ENCODE measurements around the gene VAV2.

VAV2 gene

GRCh38 chr9:133813749-133814585, 178.2 kb downstream of the VAV2 start:
- TF ChIP-seq CTCF (IDR thresholded peaks at IDR 0.05; ENCODE audit: extremely low read depth, insufficient read depth, missing control alignments): no peak
- no peak for DNase-seq (ENCODE audit: low spot score)
- in situ Hi-C loops (cut with MboI; ENCODE audit: low pct_unique_long_range_greater_than_20kb, low sequenced_read_pairs, unreplicated experiment): no loop called here

- no peak for DNase-seq (ENCODE audit: low spot score)
- TF ChIP-seq CTCF (IDR thresholded peaks at IDR 0.05; ENCODE audit: extremely low read depth, insufficient read depth, missing control alignments): no peak
- in situ Hi-C loops (cut with MboI; ENCODE audit: low pct_unique_long_range_greater_than_20kb, low sequenced_read_pairs, unreplicated experiment): no loop called here
Observed at GRCh38 chr9:133812941-133813748, 179.0 kb downstream of the VAV2 start.

GRCh38 chr9:133812077-133812868, 179.9 kb downstream of the VAV2 start:
- TF ChIP-seq CTCF (IDR thresholded peaks at IDR 0.05; ENCODE audit: extremely low read depth, insufficient read depth, missing control alignments): no peak
- in situ Hi-C loops (cut with MboI; ENCODE audit: low pct_unique_long_range_greater_than_20kb, low sequenced_read_pairs, unreplicated experiment): no loop called here
- DNase-seq (ENCODE audit: low spot score): no peak

GRCh38 chr9:133811471-133811870, 180.7 kb downstream of the VAV2 start:
- TF ChIP-seq CTCF (IDR thresholded peaks at IDR 0.05; ENCODE audit: extremely low read depth, insufficient read depth, missing control alignments): no peak
- DNase-seq (ENCODE audit: low spot score): no peak
- in situ Hi-C loops (cut with MboI; ENCODE audit: low pct_unique_long_range_greater_than_20kb, low sequenced_read_pairs, unreplicated experiment): no loop called here

- TF ChIP-seq CTCF (IDR thresholded peaks at IDR 0.05; ENCODE audit: extremely low read depth, insufficient read depth, missing control alignments): no peak
- in situ Hi-C loops (cut with MboI; ENCODE audit: low pct_unique_long_range_greater_than_20kb, low sequenced_read_pairs, unreplicated experiment): no loop called here
Observed at GRCh38 chr9:133810556-133811195, 181.4 kb downstream of the VAV2 start.

GRCh38 chr9:133809335-133809734, 182.8 kb downstream of the VAV2 start:
- TF ChIP-seq CTCF (IDR thresholded peaks at IDR 0.05; ENCODE audit: extremely low read depth, insufficient read depth, missing control alignments): no peak
- in situ Hi-C loops (cut with MboI; ENCODE audit: low pct_unique_long_range_greater_than_20kb, low sequenced_read_pairs, unreplicated experiment): no loop called here
- DNase-seq (ENCODE audit: low spot score): no peak

More at GRCh38 chr9:133810556-133811195, 181.4 kb downstream of the VAV2 start:
- no peak for DNase-seq (ENCODE audit: low spot score)

Measured in GM13977 (cell line).